GM18867 (cell line): ENCODE data around the gene ACTL7A.

Experiments used
- ATAC-seq: cut with Tn5 transposase; IDR thresholded peaks from one replicate; pipeline ENCODE4 v1.9.1; 2021; ENCODE audit warnings: mild to moderate bottlenecking, moderate library complexity; ENCODE audit not compliant: unreplicated experiment

The ACTL7A gene

GRCh38 chr9:108910914-108911313 is 48.8 kb downstream of the ACTL7A start:
- no peak for ATAC-seq

GRCh38 chr9:108911820-108912219 is 49.8 kb downstream of the ACTL7A start:
- ATAC-seq, result no peak
